Lower lobe of right lung (tissue), 2 donors: Measurements from ENCODE around the gene CLCN1. TPM values are rescaled to one million over a fixed set of nuclear protein-coding genes. Genes with fewer than 3 reads are reported as not detected.
A peak's percentile ranks its signal among the peaks of the same experiment; 100 is the strongest.
"Not testable (repeated sequence)": the region's sequence is repeated elsewhere in the genome, so short reads cannot be mapped to it uniquely, and the experiment has no call there.

Source experiments
- ATAC-seq, 2 donors: fragments of 200-7000 bp; cut with Tn5 transposase; one replicate each; pipeline ENCODE4 v1.9.1; 2020 to 2022; ENCODE audit warnings: mild to moderate bottlenecking in 2 of 2, moderate library complexity in 2 of 2
- DNase-seq: peaks from one replicate; pipeline ENCODE4 v3.0.0-alpha.2; 2020
- H3K27ac ChIP-seq: fragments of 200-600 bp; one replicate; pipeline ENCODE4 v1.8.0; 2022
- H3K27me3 ChIP-seq: fragments of 200-600 bp; one replicate; pipeline ENCODE4 v1.8.0; 2022; ENCODE audit warnings: low read depth
- H3K36me3 ChIP-seq: fragments of 200-600 bp; one replicate; pipeline ENCODE4 v1.8.0; 2022; ENCODE audit warnings: mild to moderate bottlenecking
- H3K4me1 ChIP-seq: fragments of 200-600 bp; one replicate; pipeline ENCODE4 v1.8.0; 2022
- H3K4me3 ChIP-seq: fragments of 200-600 bp; one replicate; pipeline ENCODE4 v1.8.0; 2022; ENCODE audit warnings: mild to moderate bottlenecking
- H3K9me3 ChIP-seq: fragments of 200-600 bp; one replicate; pipeline ENCODE4 v1.8.0; 2022
- CTCF ChIP-seq: fragments of 200-600 bp; IDR thresholded peaks from one replicate; pipeline ENCODE4 v1.8.0; 2022; ENCODE audit warnings: antibody characterized with exemption, mild to moderate bottlenecking
- intact Hi-C: fragments of 100-400 bp; cut with DNase I; formaldehyde crosslinking; loops from one replicate; pipeline ENCODE4 v1.11.0; 2022
- total RNA-seq: library from RNA; stranded (reverse); fragmentation: NEBNext Ultra II Directional; extraction: Animal tissue kit (Norgen Biotek cat#: 25700); gene quantifications from one replicate; pipeline ENCODE4 v1.2.1, GENCODE V29; 2021
- donor health status: DM: no; HTN: yes; CAD: no; lungs with severe emphysema.

CLCN1 gene
- total RNA-seq, 1 donor from 2014 or later, result not detected

DNA sequence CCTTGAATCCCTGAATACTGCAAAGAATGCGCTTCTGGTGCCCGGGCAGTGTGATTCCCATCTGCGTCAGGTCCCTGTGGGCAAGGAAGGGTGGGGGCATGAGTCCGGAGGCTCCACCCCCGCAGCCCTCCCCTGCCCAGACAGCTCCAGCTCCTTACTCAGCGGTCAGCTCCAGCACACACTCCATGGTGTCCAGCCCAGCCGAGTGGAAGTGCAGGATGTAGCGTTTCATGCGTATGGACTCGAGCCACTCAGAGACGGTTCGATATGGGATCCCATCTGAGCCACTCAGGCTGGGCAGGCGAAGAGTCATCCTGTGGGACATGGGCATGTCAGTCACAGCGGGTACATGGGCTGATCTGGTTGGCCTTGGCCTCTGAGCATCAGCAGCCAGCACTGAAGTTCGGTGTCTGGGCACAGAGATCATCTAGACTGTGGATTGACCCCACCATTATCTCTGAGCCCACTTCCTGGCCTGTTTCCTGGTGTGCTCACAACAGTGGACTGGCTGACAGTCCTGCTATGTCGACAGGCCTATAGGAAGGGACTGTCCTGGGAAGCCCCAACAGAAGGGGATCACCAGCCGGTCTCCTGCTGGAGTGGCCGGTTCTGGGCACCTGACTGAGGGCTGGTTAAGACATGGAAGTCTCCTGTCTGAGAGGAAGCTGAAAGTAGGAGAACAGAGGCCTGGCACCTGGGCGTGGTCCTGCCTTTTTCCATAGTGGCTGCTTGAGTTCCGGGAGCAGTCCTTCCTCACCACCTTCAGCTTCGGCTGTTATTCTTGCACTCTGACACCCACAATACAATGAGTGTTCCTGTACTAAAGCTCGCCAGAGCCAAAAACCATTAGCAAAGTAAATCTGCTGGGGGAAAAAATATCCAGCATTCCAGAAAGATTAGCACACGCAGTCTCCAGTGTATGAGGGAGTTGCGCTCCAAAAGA is 75.8 kb downstream of the CLCN1 start:
- H3K27me3 ChIP-seq, result no peaks in the 10 kb centered on the region
- H3K27ac ChIP-seq, result peak overlapping the region; percentile 79
- DNase-seq, result no peak
- peaks cover 69% of the 10 kb centered on the region for H3K4me1 ChIP-seq
- ATAC-seq, result peak; percentile 40 to 45
- no peak overlapping the region for H3K4me3 ChIP-seq
- H3K9me3 ChIP-seq, result no peaks in the 10 kb centered on the region
- TF ChIP-seq CTCF, result no peak
- intact Hi-C loops, result no loop called here
- H3K36me3 ChIP-seq, result peaks cover 55% of the 10 kb centered on the region

DNA sequence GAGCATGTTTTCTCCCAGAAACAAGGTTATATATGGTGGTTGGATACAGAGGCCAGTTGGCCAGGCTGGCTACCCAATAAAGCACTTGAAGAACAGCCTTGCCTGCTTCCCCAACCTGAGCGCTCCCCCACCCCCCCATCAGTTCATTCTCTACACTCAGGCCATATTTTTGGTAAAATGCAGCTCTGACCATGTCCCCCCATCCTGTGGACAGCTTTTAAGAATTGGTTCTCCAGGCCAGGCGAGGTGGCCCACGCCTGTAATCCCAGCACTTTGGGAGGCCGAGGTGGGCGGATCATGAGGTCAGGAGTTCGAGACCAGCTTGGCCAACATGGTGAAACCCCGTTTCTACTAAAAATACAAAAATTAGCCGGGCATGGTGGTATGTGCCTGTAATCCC is 76.5 kb downstream of the CLCN1 start:
- Histone ChIP-seq H3K36me3 (peaks cover 51% of the 10 kb centered on the region), H3K27ac (peak overlapping the region; percentile 79), H3K4me1 (peaks cover 62% of the 10 kb centered on the region)
- DNase-seq, H3K27me3 ChIP-seq, intact Hi-C loops, ATAC-seq, H3K4me3 ChIP-seq, H3K9me3 ChIP-seq: not testable (repeated sequence)

DNA sequence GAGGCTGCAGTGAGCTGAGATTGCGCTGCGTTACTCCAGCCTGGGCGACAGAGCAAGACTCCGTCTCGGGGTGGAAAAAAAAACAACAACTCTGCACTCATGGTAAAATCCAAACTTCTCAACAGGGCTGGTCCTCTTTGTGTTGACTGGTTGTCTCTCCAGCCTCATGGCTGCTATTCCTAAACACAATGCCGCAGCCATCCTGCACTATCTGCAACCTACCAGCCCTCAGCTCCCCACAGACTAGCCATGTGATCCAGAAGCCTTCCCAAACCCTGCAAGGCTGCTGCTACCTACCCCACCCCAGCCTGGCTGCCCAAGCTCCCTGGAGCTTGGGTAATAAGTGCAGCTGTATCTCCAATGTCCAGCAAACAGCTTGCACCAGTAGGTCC is 77.0 kb downstream of the CLCN1 start:
- Histone ChIP-seq H3K4me3 (no peak overlapping the region), H3K9me3 (no peaks in the 10 kb centered on the region), H3K27ac (peak overlapping the region; percentile 79), H3K36me3 (peaks cover 46% of the 10 kb centered on the region), H3K27me3 (no peaks in the 10 kb centered on the region), H3K4me1 (peaks cover 58% of the 10 kb centered on the region)
- intact Hi-C loops, result no loop called here
- no peak for TF ChIP-seq CTCF
- DNase-seq, result no peak
- ATAC-seq, result no peak

DNA sequence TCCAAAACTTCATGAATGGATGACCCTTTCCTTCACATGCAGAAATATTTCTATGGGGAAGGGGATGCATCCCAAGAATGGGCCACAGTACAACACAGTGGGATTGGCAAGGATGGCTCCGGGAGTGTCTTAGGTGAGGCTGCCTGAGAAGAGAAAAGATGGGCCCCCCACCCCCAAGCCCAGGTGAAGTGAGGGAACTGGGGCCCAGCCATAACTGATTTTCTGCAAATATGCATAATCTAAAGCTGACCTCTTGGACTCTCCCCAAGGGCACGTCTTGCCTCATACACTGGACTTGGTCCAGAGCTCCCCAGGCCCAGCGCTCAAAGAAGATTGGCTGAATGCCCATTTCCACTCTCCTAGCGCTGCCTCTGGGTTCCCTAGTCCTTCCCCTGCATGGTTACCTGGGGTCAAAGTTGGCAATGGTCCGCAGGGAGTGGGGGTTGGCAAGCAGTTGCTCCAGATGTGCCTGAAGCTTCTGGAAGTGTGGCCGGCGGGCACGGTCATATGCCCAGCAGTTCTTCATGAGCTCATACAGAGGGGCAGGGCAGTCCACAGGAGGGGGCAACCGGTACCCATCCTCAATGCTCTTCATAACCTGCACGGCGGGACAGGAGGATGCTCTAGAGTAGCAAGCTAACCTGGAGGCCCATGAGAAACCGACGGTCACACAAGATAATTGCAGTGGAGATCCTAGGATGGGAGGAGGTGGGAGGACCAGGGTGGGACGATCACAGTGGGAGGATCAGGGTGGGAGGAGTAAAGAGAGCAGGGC is 77.5 kb downstream of the CLCN1 start:
- Histone ChIP-seq H3K27ac (peak overlapping the region; percentile 79), H3K27me3 (no peaks in the 10 kb centered on the region), H3K4me3 (no peak overlapping the region), H3K36me3 (peaks cover 41% of the 10 kb centered on the region), H3K4me1 (peaks cover 57% of the 10 kb centered on the region), H3K9me3 (no peaks in the 10 kb centered on the region)
- intact Hi-C loops, result no loop called here
- no peak for DNase-seq
- no peak for ATAC-seq
- TF ChIP-seq CTCF, result no peak

- Histone ChIP-seq H3K36me3 (peaks cover 34% of the 10 kb centered on the region), H3K4me1 (peaks cover 57% of the 10 kb centered on the region), H3K9me3 (no peaks in the 10 kb centered on the region), H3K4me3 (no peak overlapping the region), H3K27me3 (no peaks in the 10 kb centered on the region), H3K27ac (no peak overlapping the region)
- no peak for TF ChIP-seq CTCF
- intact Hi-C loops, result no loop called here
- ATAC-seq (no peak), DNase-seq (no peak)
These were observed 78.2 kb downstream of the CLCN1 start for GRCh38 chr7:143394068-143394467.
